ENCODE results near the gene ZMYM2.
"Not testable (repeated sequence)": the region's sequence is repeated elsewhere in the genome, so short reads cannot be mapped to it uniquely, and the experiment has no call there.

Gene ZMYM2

GRCh38 chr13:19959831-19960652, 1.5 kb downstream of the ZMYM2 start:
- peaks cover 12% of the 10 kb centered on the region for H3K36me3 ChIP-seq (ENCODE audit: insufficient read depth, low read length)
- peak overlapping the region; percentile 74 for H2AFZ ChIP-seq (ENCODE audit: low read length, unreplicated experiment)
- peaks cover 51% of the 10 kb centered on the region for H3K79me2 ChIP-seq (ENCODE audit: control insufficient read depth, insufficient read depth, low read length, unreplicated experiment)
- H3K4me1 ChIP-seq (ENCODE audit: control insufficient read depth, insufficient read depth, low read length, unreplicated experiment), result peaks cover 12% of the 10 kb centered on the region
- no peaks in the 10 kb centered on the region for H3K27me3 ChIP-seq (ENCODE audit: insufficient read depth, low read length)
- peak overlapping the region; percentile 67 for H3K27ac ChIP-seq (ENCODE audit: low read depth, low read length)
- H3K4me3 ChIP-seq (ENCODE audit: low read depth, low read length), result peak overlapping the region; percentile 82

- peak overlapping the region; percentile 82 for H3K4me3 ChIP-seq (ENCODE audit: low read depth, low read length)
Measured at GRCh38 chr13:19960653-19960976, 2.1 kb downstream of the ZMYM2 start.

GRCh38 chr13:19961489-19961888, 3.0 kb downstream of the ZMYM2 start:
- Histone ChIP-seq H3K36me3 (ENCODE audit: insufficient read depth, low read length) (peaks cover 12% of the 10 kb centered on the region), H3K4me1 (ENCODE audit: control insufficient read depth, insufficient read depth, low read length, unreplicated experiment) (peaks cover 12% of the 10 kb centered on the region), H3K27me3 (ENCODE audit: insufficient read depth, low read length) (no peaks in the 10 kb centered on the region), H3K4me3 (ENCODE audit: low read depth, low read length) (peak overlapping the region; percentile 82), H3K79me2 (ENCODE audit: control insufficient read depth, insufficient read depth, low read length, unreplicated experiment) (peaks cover 59% of the 10 kb centered on the region), H2AFZ (ENCODE audit: low read length, unreplicated experiment) (no peak overlapping the region), H3K27ac (ENCODE audit: low read depth, low read length) (no peak overlapping the region)

More at GRCh38 chr13:19960653-19960976, 2.1 kb downstream of the ZMYM2 start:
- Histone ChIP-seq H3K79me2 (ENCODE audit: control insufficient read depth, insufficient read depth, low read length, unreplicated experiment) (peaks cover 55% of the 10 kb centered on the region), H3K36me3 (ENCODE audit: insufficient read depth, low read length) (peaks cover 12% of the 10 kb centered on the region), H3K27ac (ENCODE audit: low read depth, low read length) (no peak overlapping the region), H3K27me3 (ENCODE audit: insufficient read depth, low read length) (no peaks in the 10 kb centered on the region), H2AFZ (ENCODE audit: low read length, unreplicated experiment) (no peak overlapping the region), H3K4me1 (ENCODE audit: control insufficient read depth, insufficient read depth, low read length, unreplicated experiment) (peaks cover 12% of the 10 kb centered on the region)

GRCh38 chr13:19961924-19962323, 3.4 kb downstream of the ZMYM2 start:
- H3K27me3 ChIP-seq (ENCODE audit: insufficient read depth, low read length), result no peaks in the 10 kb centered on the region
- no peak overlapping the region for H3K27ac ChIP-seq (ENCODE audit: low read depth, low read length)
- peaks cover 13% of the 10 kb centered on the region for H3K36me3 ChIP-seq (ENCODE audit: insufficient read depth, low read length)
- peak overlapping the region; percentile 82 for H3K4me3 ChIP-seq (ENCODE audit: low read depth, low read length)
- no peak overlapping the region for H2AFZ ChIP-seq (ENCODE audit: low read length, unreplicated experiment)
- peaks cover 12% of the 10 kb centered on the region for H3K4me1 ChIP-seq (ENCODE audit: control insufficient read depth, insufficient read depth, low read length, unreplicated experiment)
- peaks cover 63% of the 10 kb centered on the region for H3K79me2 ChIP-seq (ENCODE audit: control insufficient read depth, insufficient read depth, low read length, unreplicated experiment)

GRCh38 chr13:19962894-19963293, 4.4 kb downstream of the ZMYM2 start:
- no peaks in the 10 kb centered on the region for H3K27me3 ChIP-seq (ENCODE audit: insufficient read depth, low read length)
- H3K79me2 ChIP-seq (ENCODE audit: control insufficient read depth, insufficient read depth, low read length, unreplicated experiment), result peaks cover 72% of the 10 kb centered on the region
- no peak overlapping the region for H2AFZ ChIP-seq (ENCODE audit: low read length, unreplicated experiment)
- peaks cover 12% of the 10 kb centered on the region for H3K4me1 ChIP-seq (ENCODE audit: control insufficient read depth, insufficient read depth, low read length, unreplicated experiment)
- no peak overlapping the region for H3K4me3 ChIP-seq (ENCODE audit: low read depth, low read length)
- H3K36me3 ChIP-seq (ENCODE audit: insufficient read depth, low read length), result peaks cover 17% of the 10 kb centered on the region
- H3K27ac ChIP-seq (ENCODE audit: low read depth, low read length), result no peak overlapping the region

- H3K27ac ChIP-seq (ENCODE audit: low read depth, low read length), result no peak overlapping the region
- peaks cover 26% of the 10 kb centered on the region for H3K36me3 ChIP-seq (ENCODE audit: insufficient read depth, low read length)
- H3K27me3 ChIP-seq (ENCODE audit: insufficient read depth, low read length), result no peaks in the 10 kb centered on the region
- peaks cover 84% of the 10 kb centered on the region for H3K79me2 ChIP-seq (ENCODE audit: control insufficient read depth, insufficient read depth, low read length, unreplicated experiment)
- H2AFZ ChIP-seq (ENCODE audit: low read length, unreplicated experiment), result no peak overlapping the region
- no peaks in the 10 kb centered on the region for H3K4me1 ChIP-seq (ENCODE audit: control insufficient read depth, insufficient read depth, low read length, unreplicated experiment)
- H3K4me3 ChIP-seq (ENCODE audit: low read depth, low read length), result no peak overlapping the region
Measured at GRCh38 chr13:19967621-19968020, 9.1 kb downstream of the ZMYM2 start.

GRCh38 chr13:19974498-19975009, 16.0 kb downstream of the ZMYM2 start:
- H3K4me1 ChIP-seq (ENCODE audit: control insufficient read depth, insufficient read depth, low read length, unreplicated experiment); H2AFZ ChIP-seq (ENCODE audit: low read length, unreplicated experiment); H3K27ac ChIP-seq (ENCODE audit: low read depth, low read length); H3K4me3 ChIP-seq (ENCODE audit: low read depth, low read length); H3K27me3 ChIP-seq (ENCODE audit: insufficient read depth, low read length): not testable (repeated sequence)
- Histone ChIP-seq H3K79me2 (ENCODE audit: control insufficient read depth, insufficient read depth, low read length, unreplicated experiment) (peaks cover 68% of the 10 kb centered on the region), H3K36me3 (ENCODE audit: insufficient read depth, low read length) (peaks cover 52% of the 10 kb centered on the region)

GRCh38 chr13:19978831-19979437, 20.4 kb downstream of the ZMYM2 start:
- Histone ChIP-seq H3K79me2 (ENCODE audit: control insufficient read depth, insufficient read depth, low read length, unreplicated experiment) (peaks cover 69% of the 10 kb centered on the region), H3K4me3 (ENCODE audit: low read depth, low read length) (no peak overlapping the region), H3K4me1 (ENCODE audit: control insufficient read depth, insufficient read depth, low read length, unreplicated experiment) (no peaks in the 10 kb centered on the region), H2AFZ (ENCODE audit: low read length, unreplicated experiment) (no peak overlapping the region), H3K27ac (ENCODE audit: low read depth, low read length) (no peak overlapping the region), H3K36me3 (ENCODE audit: insufficient read depth, low read length) (peaks cover 36% of the 10 kb centered on the region), H3K27me3 (ENCODE audit: insufficient read depth, low read length) (no peaks in the 10 kb centered on the region)

GRCh38 chr13:19981685-19982238, 23.2 kb downstream of the ZMYM2 start:
- Histone ChIP-seq H3K36me3 (ENCODE audit: insufficient read depth, low read length) (peaks cover 19% of the 10 kb centered on the region), H3K4me1 (ENCODE audit: control insufficient read depth, insufficient read depth, low read length, unreplicated experiment) (peaks cover 9% of the 10 kb centered on the region), H3K27ac (ENCODE audit: low read depth, low read length) (no peak overlapping the region), H3K79me2 (ENCODE audit: control insufficient read depth, insufficient read depth, low read length, unreplicated experiment) (peaks cover 62% of the 10 kb centered on the region), H3K4me3 (ENCODE audit: low read depth, low read length) (no peak overlapping the region), H3K27me3 (ENCODE audit: insufficient read depth, low read length) (no peaks in the 10 kb centered on the region), H2AFZ (ENCODE audit: low read length, unreplicated experiment) (no peak overlapping the region)

- H3K27me3 ChIP-seq (ENCODE audit: insufficient read depth, low read length), result no peaks in the 10 kb centered on the region
- H3K36me3 ChIP-seq (ENCODE audit: insufficient read depth, low read length), result peaks cover 14% of the 10 kb centered on the region
- H3K4me1 ChIP-seq (ENCODE audit: control insufficient read depth, insufficient read depth, low read length, unreplicated experiment), result peaks cover 9% of the 10 kb centered on the region
- H3K27ac ChIP-seq (ENCODE audit: low read depth, low read length), result no peak overlapping the region
- H3K4me3 ChIP-seq (ENCODE audit: low read depth, low read length), result no peak overlapping the region
- peaks cover 55% of the 10 kb centered on the region for H3K79me2 ChIP-seq (ENCODE audit: control insufficient read depth, insufficient read depth, low read length, unreplicated experiment)
- H2AFZ ChIP-seq (ENCODE audit: low read length, unreplicated experiment), result no peak overlapping the region
Measured at GRCh38 chr13:19982447-19983043, 24.0 kb downstream of the ZMYM2 start.

Measured in ACC112 (cell line).